Esophagus squamous epithelium (tissue), 4 donors: ENCODE data around the gene USP10.

Experiments
- CTCF ChIP-seq, 6 experiments: fragments of 450-650 bp in 4 of 6; fragments of 200-600 bp in 2 of 6; sonication (generic) in 2 of 6; IDR thresholded peaks; one replicate each; pipeline ENCODE4 v1.5.1; 2016 to 2019; ENCODE audit warnings: antibody characterized with exemption in 6 of 6, mild to moderate bottlenecking in 4 of 6, moderate library complexity in 4 of 6
- POLR2A ChIP-seq, 4 donors: fragments of 450-650 bp; IDR thresholded peaks; one replicate each; pipeline ENCODE4 v1.6.1; 2017; ENCODE audit warnings: antibody characterized with exemption in 4 of 4, mild to moderate bottlenecking in 4 of 4, moderate library complexity in 3 of 4

GRCh38 chr16:84712801-84713775 lies 13.3 kb downstream of the USP10 start:
- TF ChIP-seq CTCF (IDR thresholded peaks at IDR 0.05): no peak
- no peak for TF ChIP-seq POLR2A (IDR thresholded peaks at IDR 0.05)
